HG03159 (cell line): ENCODE data around the gene LHX2.

Experiments used
- ATAC-seq: cut with Tn5 transposase; IDR thresholded peaks from one replicate; pipeline ENCODE4 v1.9.1; 2021; ENCODE audit warnings: mild to moderate bottlenecking, moderate library complexity; ENCODE audit not compliant: unreplicated experiment

Gene LHX2

DNA sequence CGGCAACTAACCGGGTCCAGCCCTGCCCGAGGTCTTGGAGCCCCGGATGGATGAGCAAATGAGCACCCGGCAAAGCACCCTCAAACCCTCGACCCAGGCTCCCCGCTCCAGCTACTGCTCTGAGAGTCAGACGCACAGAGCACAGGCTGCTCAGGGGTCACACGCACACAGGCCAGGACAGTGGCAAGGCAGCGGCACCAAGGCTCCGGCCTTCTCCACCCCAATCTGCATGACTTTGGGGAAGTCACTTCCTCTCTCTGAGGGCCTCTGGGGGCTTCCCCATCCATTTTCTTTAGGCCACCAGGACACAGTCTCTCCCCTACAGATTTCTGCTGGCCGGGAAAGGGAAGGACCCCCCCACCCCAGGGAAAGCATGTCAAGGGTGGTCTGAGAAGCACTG, 18.0 kb downstream of the LHX2 start:
- no peak for ATAC-seq

DNA sequence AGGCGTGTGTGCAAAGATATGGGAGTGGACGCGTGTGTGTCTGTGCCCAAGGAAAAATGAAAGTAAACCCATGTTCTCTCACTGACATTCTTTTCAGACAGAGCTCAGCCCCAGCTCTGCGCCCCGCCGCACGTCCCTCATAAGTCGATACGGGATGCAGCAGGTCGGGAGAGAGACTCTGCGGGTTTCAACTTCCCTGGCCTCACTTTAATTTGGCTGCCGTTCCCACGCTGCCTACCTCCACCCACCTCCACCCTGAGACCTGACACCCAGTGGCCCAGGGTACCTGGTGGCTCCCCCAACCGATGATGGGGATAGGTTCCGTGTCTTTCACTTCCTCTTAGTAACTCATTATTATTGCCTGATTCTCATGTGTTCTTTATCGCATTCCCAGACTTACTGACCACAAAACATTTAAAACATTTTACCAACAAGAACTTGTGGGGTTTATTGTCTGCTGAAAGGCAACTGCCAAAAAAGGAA, 19.4 kb downstream of the LHX2 start:
- no peak for ATAC-seq

DNA sequence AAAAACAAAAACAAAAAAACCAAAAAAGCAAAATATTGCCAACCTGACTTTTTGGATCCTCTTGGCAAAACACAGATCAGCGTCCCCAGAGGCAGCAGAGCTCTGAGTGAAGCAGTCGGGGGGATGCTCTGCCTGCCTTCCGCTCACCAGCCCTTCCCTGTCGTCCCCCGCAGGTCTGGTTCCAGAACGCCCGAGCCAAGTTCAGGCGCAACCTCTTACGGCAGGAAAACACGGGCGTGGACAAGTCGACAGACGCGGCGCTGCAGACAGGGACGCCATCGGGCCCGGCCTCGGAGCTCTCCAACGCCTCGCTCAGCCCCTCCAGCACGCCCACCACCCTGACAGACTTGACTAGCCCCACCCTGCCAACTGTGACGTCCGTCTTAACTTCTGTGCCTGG, 20.7 kb downstream of the LHX2 start:
- ATAC-seq, result no peak

DNA sequence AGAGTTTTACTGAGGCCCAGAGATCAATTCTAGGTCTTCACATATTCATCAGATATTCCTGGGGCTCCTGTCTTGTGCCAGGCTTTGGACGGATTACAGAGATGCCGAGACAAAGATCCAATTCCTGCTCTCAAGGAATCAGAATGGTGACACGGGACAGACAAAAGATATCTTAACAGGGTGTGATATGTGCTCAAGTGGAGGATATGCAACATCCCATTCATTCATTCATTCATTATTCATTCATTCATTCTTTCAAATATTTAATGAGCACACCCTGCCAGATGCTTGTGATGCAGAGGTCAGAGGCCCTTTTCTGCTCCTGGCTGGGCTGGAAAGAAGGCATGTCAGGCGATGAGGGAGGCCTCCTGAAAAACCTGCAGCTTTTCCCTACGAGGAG, 21.8 kb downstream of the LHX2 start:
- ATAC-seq, result no peak

DNA sequence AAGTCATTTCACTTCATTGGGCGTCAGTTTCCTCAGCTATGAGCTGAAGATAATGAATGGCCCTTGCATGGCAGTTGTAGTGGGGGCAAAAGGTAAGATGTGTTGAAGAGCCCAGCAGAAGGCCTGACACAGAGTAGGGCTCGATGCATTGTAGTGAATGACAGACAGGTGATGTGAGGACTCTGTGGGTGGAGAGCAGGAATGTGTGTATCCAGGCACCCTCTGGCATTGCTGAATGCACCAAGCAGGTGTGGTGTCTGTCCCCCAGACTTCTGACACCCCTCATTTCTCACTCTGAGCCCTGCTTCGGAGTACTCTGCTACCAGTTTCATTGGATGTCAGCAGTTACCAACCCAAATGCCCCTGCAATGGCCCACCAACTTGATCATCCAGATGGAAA, 22.4 kb downstream of the LHX2 start:
- ATAC-seq, result no peak

DNA sequence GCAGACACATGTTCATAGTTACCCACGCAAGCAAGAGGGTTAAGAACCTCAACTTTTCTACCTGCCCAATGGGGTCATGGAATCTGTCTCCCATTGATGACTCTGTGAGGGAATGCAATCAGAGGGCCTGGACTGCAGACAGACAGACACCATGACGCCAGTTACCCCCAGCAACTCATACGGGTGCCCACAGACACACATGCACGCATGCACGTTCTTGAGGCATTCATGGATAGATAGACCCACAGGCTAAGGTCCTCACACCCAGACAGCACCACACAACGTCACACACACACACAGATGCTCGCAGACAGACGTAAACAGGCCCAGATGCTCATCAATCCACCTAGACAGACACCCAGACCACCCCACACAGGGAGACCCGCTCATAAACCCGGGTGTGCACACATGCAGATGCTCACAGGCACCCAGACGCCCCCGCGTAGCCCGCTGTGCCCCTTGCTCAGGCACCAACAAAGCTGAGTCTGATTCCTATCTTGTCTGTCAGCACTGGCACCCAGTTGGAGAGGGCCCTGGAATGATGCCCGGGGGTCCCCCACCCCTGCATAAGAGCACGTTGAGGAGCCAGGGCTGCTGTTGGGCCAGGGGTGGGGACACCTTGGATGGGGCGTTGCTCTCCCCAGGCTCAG, 23.6 kb downstream of the LHX2 start:
- ATAC-seq, result no peak

DNA sequence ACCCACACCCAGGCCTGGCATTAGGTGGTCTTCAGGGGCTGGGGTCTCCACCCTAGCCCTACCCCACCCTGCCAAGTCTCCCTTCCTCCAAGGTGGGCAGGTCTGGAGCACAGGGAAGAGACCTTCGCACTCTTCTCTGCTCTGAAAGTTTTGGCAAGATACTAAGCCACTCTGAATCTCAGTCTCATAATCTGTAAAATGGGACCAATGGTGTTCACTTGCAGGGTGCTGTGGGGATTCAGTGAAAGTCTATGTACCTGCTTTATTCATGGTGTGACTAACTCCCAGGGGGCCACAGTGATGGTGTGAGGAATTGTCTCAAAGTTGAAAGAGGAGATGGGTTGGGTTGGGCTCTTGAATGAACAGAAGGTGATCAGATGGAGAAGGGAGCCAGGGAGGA, 25.0 kb downstream of the LHX2 start:
- ATAC-seq, result no peak

DNA sequence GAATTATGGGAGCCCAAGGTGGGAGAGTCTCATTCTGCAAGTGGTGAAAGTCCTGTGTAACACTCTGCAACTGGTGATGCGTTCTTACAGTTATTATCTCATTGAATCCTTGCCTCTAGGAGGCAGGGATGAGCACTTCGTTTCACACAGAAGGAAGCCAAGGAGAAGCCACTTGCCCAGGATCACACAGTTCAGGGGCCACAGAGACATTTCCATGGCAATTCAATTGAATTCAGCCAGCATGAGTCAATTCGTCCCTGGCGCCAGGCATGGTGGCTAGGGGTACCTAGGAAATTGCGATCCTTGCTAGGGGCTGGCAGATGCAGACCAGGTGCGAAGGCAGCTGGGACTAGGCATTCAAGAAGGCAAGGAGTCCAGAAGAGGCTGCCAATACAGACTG, 26.2 kb downstream of the LHX2 start:
- ATAC-seq, result no peak

DNA sequence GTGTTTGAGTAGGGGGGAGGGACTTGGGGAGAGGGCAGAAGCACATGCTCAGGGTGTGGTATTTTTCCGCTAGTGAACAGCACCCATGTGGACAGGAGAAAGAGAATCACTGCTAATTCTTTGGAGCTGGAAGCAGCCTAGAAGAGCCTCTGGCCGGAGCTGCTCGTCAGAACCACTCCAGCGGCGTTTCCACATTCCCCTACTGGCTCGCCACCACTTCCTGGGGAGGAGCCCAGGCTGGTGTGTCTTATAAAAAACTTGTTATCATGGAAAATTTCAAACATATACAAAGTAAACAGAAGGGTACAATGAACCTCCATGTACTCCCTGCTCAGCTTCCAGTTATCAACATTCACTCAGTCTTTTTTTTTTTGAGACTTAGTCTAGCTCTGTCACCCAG, 26.7 kb downstream of the LHX2 start:
- no peak for ATAC-seq

DNA sequence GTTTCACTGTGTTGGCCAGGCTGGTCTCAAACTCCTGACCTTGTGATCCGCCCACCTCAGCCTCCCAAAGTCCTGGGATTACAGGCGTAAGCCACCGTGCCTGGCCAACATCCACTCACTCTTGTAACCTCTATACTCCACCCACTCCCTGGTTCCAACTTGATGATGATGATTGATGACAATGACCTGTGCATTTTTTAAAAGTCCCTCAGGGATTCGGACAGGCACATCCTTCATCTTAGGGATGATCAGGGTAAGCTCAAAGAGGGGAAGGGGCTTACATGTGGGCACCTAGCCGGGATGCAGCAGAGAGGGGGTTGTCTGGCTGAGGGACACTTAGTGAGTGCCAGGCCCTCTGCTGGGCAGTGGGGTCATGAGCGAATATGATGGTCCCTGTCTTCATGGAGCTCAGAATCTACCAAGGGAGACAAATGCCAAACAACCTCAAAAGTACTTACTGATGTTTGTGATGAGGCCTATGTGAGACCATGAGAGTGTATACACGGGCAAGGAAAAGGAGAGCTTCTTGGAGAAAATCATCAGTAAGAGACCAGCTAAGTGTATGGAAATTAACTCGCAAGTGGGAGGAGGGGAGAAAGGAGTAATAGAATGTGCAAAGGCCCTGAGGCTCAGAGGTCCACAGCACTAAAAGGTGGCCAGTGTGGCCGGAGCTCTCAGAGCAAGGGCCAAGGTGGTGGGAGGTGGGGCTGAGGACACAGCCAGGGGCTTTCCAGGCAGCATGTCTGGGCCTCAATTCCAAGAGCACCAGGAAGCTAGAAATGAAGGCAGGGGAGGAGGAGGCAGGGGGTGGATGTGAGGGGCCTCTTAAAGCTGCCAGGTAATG, 27.4 kb downstream of the LHX2 start:
- ATAC-seq, result no peak

DNA sequence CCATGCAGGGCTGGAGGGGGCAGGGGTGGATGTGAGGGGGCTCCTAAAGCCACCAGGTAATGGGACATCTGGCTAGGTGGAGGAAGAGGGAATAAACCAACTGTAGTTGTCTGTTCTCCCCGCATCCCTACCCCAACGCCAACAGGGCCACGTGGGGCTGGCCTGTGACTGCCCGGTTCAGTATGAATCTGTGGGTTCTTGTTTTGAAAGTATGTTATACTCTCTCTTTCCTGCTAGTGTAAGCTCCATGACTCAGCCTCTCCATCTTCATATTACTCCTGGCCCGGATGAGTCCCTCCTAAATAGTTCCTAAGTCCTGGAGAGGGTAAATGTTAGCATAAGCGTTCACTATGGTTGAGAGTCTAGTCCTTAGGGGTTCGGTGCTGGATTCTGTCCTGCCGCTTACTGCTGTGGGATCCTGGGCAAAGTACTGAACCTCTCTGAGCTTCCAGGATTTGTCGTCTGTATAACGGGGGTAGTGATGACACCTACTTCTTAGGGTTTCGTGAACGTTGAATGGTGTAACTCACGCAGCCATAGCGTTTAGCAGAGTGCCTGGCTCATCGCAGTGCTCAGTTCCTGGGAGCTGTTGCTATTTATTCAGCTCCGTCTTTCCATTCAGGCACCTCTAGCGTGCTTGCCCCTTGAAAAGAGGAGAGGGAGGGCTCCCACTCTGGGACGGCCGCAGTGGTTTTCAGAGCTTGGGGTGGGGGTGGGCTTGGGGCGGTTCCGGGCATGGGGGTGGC, 28.8 kb downstream of the LHX2 start:
- no peak for ATAC-seq

DNA sequence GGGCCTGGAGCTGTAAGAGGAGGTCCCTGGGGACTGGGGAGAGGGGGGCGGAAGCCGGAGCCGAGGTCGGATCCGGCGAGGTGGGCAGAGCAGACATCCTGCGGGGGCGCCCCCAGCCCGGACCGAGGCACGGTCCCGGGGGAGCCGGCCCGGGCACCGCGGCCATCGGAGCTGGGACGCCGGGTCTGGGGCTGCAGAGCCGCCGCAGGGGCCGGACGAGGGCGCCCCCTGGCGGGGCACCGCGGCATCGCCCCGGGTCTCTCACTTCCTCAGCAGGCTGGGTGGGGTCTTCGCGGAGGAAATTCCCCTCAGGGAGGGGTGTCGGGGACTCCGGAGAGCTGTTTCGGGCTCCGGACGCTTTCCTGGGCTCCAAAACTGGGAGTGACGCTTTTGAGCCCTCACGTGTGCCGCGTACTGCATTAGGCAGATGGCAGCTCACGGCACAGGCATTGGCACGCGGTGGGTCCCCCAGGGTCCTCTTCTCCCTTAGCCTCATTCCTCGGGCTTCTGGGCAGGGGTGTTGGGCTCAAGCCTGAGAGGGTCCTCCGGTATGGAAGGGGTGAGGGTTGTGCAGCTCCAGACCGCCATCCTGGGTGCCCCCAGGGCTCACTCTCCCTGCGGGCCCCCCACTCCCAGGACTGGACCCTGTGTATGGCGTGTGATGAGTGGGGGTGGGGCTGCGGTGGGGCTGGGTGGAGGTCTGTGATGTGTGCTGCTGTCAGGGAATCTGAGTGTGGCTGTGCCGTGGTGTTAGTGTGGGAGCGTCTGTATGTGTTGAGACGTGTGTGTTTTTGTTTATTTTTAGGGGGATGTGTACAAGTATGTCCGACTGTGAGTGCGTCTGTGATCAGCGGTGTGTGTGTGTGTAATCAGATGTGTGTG, 29.6 kb downstream of the LHX2 start:
- ATAC-seq, result no peak

DNA sequence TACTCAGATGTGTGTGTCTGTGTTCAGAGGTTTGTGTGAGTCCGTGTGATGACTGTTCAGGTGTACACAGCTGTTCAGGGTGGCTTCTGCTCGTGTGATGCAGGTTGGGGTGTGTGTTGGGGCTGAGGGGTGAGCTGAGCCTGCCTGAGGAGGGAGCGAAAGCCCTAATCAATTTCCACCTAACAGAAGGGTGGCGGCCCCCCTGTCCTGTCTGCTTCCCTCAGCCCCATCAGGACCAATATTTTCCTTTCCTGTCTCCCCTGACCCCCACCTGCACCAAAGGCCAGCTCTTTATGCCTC, 30.2 kb downstream of the LHX2 start:
- ATAC-seq, result no peak

DNA sequence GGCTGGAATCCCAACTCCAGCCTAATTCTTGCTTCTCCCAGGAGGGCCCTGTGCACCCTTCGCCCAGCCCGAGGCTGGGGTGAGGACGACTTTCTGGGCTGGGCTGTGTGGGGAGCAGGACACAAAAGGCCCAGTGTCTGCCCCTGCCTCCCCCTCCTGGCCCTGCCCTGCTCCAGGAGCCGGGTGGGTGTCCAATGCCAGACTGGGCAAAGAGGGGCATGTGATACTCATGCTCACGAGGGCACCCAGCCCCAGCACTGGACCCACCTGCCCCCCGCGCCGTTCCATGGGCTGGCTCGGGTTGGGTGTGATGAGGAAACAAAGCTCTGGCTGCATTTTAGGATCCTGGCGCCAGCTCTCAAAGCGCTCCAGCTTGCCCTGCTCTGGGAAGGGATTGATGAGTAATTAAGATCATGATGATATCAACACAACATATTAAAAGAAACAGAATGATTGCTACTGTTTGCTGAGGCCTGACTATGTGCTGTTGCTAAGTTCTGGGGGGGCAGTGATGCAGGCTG, 30.7 kb downstream of the LHX2 start:
- no peak for ATAC-seq

DNA sequence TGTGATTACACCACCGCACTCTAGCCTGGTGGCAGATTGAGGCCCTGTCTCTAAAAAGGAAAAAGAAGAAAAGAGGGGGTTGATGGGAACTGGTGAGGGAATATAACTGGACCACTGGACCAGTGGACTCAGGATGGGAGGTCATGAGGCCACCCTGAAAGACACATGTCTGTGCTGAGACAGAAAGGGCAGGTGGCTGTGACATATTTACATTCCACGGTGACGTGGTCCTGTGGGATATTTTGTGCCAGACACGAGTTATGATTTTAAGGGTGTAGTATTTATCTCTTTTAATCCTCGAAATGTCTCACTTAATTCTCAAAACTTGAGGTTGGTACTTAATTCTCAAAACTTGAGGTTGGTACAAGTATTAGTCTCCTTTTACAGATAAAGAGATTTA, 32.9 kb downstream of the LHX2 start:
- no peak for ATAC-seq

DNA sequence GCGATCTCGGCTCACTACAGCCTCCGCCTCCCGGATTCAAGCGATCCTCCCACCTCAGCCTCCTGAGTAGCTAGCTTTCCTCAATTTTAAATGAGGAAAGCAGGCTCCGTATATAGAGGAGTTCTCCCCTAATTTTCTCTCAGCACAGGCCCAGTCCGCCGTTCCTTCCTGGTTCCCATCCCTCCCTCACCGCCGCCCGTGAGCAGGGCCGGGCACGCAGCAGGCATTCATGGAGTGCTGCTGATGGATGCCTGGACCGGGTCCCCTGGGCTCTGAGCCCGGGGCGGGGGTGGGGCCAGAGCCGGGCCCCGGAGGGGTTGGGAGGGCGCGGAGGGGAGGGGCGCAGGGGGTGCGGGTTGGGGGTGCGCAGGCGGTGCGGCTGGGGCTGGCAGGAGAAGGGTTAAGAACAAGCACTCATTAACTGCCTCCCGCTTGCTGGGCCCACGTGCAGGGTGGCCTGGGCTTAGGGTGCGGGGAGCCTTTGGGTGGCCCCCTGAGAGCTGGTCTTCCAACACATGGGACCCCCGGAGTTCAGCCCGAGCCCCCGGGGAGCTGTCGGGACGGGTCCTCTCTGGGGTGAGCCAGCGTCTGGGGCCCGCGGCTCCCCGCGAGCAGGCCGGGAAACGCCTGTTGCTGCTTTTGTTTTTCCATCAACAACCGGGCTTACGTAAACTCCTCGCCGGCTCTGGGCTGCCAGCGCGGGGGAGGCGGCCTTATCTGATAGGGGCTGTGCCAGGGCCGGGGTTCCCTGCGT, 33.7 kb downstream of the LHX2 start:
- no peak for ATAC-seq

DNA sequence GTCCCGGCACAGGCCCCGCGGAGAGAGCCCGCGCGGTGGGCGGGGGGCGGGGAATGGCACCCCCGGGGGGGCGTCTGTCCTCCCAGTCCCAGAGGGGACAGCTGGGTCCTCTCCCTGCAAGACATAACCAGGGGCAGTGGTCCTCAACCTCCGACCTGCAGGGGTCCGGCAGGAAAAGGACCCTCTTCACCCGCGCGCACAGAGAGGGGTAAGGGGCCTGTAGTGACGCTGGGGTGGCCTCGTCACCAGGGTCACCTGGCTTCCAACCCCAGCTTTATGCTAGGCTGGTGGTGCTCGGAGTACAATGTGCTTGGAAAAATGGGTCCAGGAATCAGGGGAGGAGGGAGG, 34.2 kb downstream of the LHX2 start:
- ATAC-seq, result no peak

DNA sequence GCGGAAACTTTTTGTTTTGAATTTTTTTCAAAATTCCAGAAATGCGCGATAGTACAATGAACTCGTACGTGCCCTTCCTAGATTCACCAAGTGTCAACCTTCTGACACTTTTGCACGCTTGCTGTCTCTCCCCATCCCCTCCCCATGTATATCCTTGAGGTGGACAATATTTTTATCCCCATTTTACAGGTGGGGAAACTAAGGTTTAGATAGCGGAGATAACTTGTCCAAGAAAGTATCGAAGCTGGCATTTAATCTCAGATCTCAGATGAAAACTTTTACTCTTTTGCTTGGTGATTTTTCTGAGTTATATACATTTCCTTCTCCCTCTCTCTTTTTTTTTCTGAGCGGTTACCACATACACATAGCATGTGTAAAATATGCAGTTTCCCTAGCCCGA, 34.6 kb downstream of the LHX2 start:
- no peak for ATAC-seq

DNA sequence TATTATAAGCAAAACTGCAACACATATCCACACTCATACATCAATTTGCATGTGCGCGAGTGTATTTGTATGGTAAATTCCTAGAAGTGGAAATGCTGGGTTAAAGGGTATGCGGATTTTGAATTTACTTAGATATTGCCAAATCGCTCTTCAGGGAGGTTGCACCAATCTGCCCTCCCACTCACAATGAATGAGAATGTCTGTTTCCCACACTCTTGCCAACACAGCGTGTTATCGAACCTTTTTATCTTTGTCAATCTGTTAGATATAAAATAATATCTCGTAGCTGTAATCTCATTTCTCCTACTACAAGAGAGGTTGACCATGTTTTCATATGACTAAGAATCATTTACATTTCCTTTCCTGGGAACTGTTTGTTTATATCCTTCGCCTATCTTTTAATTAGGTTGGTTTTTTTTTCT, 35.7 kb downstream of the LHX2 start:
- ATAC-seq, result no peak

DNA sequence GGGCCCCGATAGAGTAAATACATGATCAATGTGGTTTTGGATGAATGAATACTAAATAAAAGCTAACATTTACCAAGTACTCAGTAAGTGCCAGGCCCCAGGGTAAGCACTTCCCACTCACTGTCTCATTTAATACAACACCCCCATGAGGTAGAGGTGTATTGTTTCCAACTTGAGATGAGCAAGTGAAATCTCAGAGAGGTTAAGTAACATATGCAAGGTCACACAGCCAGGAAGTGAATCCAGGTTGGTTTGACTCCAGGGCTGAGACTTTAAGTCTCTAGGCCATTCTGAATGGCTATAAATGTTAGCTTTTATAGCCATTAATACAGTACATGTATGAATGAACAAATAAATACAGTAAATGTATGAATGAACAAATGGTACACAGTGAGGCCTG, 39.4 kb downstream of the LHX2 start:
- no peak for ATAC-seq
